Kidney capillary endothelial cell (primary cell): Measurements from ENCODE around the gene FAM168A.

Experiments used
- DNase-seq: peaks from one replicate; pipeline ENCODE4 v3.0.0-alpha.2; 2018; ENCODE audit warnings: low spot score

The FAM168A gene

GRCh38 chr11:73556966-73557365 is 40.9 kb downstream of the FAM168A start:
- DNase-seq = no peak

GRCh38 chr11:73555615-73556014 is 42.3 kb downstream of the FAM168A start:
- no peak for DNase-seq

- DNase-seq = no peak
These were observed 43.1 kb downstream of the FAM168A start for GRCh38 chr11:73554671-73555320.

- DNase-seq = no peak
These were observed 44.6 kb downstream of the FAM168A start for GRCh38 chr11:73553266-73553665.

GRCh38 chr11:73551677-73552076 is 46.2 kb downstream of the FAM168A start:
- no peak for DNase-seq

- no peak for DNase-seq
These were observed 48.5 kb downstream of the FAM168A start for GRCh38 chr11:73549376-73549775.

- no peak for DNase-seq
These were observed 50.0 kb downstream of the FAM168A start for GRCh38 chr11:73547706-73548595.

GRCh38 chr11:73542175-73542574 is 55.7 kb downstream of the FAM168A start:
- DNase-seq = no peak

GRCh38 chr11:73539506-73540084 is 58.3 kb downstream of the FAM168A start:
- no peak for DNase-seq

GRCh38 chr11:73538381-73538872 is 59.5 kb downstream of the FAM168A start:
- no peak for DNase-seq

GRCh38 chr11:73537969-73538368 is 59.9 kb downstream of the FAM168A start:
- DNase-seq = no peak

- no peak for DNase-seq
These were observed 61.0 kb downstream of the FAM168A start for GRCh38 chr11:73536961-73537360.

- DNase-seq = no peak
These were observed 65.6 kb downstream of the FAM168A start for GRCh38 chr11:73532310-73532709.

GRCh38 chr11:73531386-73531785 is 66.5 kb downstream of the FAM168A start:
- no peak for DNase-seq

- DNase-seq = no peak
These were observed 67.8 kb downstream of the FAM168A start for GRCh38 chr11:73530109-73530508.

GRCh38 chr11:73529204-73529530 is 68.7 kb downstream of the FAM168A start:
- no peak for DNase-seq

- no peak for DNase-seq
These were observed 69.3 kb downstream of the FAM168A start for GRCh38 chr11:73528483-73529203.

- no peak for DNase-seq
These were observed 69.9 kb downstream of the FAM168A start for GRCh38 chr11:73528013-73528412.

- DNase-seq = no peak
These were observed 72.3 kb downstream of the FAM168A start for GRCh38 chr11:73525611-73526010.

GRCh38 chr11:73524774-73525173 is 73.1 kb downstream of the FAM168A start:
- no peak for DNase-seq

- no peak for DNase-seq
These were observed 76.3 kb downstream of the FAM168A start for GRCh38 chr11:73521621-73522020.

- no peak for DNase-seq
These were observed 77.4 kb downstream of the FAM168A start for GRCh38 chr11:73520353-73521061.
